IMR-90 (cell line): Measurements from ENCODE around the gene CITED2.

Source experiments
- CEBPB ChIP-seq: IDR thresholded peaks from 2 replicates; pipeline ENCODE4 v1.6.1; 2012; ENCODE audit warnings: low read depth, low read length, improper control_type of control experiment
- POLR2A ChIP-seq: IDR thresholded peaks from 2 replicates; pipeline ENCODE4 v1.6.1; 2012; ENCODE audit warnings: mild to moderate bottlenecking, low read depth, low read length
- RCOR1 ChIP-seq: IDR thresholded peaks from 2 replicates; pipeline ENCODE4 v1.6.1; 2012; ENCODE audit warnings: mild to moderate bottlenecking, low read length, improper control_type of control experiment; ENCODE audit not compliant: insufficient replicate concordance
- SMC3 ChIP-seq: fragments of 150-350 bp; IDR thresholded peaks from 2 replicates; pipeline ENCODE4 v1.6.1; 2016; ENCODE audit warnings: low read depth, mild to moderate bottlenecking, antibody characterized with exemption, low read length, moderate library complexity
- TF ChIP-seq, protein P1 (sequence below): conservative IDR thresholded peaks from 2 replicates; pipeline ENCODE4 v1.5.1; 2012; ENCODE audit warnings: mild to moderate bottlenecking, low read depth, low read length, improper control_type of control experiment
- TF ChIP-seq, protein P2 (sequence below): fragments of 150-350 bp; IDR thresholded peaks from 2 replicates; pipeline ENCODE4 v1.6.1; 2017; ENCODE audit warnings: mild to moderate bottlenecking, antibody characterized with exemption, low read length, low read depth

DNA sequence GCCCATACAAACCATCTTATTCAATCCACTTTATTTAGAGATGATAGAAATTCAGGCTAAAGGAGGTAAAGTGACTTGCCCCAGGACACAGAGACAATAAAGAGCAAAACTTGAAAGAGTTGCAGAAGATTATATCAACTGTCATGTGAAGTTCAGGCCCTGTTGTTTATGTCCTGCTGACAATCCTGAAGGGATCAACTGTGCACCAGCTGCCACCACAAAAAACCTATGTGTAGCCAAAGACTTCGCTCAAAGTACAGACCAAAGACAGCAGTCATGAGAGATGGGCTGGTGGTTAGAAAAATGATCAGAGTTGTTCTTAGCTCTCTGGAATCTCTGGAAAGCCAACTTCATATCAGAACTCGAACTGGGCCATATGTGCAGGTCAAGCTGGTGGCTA lies 16.0 kb upstream of the CITED2 start:
- TF ChIP-seq, protein P1, sequence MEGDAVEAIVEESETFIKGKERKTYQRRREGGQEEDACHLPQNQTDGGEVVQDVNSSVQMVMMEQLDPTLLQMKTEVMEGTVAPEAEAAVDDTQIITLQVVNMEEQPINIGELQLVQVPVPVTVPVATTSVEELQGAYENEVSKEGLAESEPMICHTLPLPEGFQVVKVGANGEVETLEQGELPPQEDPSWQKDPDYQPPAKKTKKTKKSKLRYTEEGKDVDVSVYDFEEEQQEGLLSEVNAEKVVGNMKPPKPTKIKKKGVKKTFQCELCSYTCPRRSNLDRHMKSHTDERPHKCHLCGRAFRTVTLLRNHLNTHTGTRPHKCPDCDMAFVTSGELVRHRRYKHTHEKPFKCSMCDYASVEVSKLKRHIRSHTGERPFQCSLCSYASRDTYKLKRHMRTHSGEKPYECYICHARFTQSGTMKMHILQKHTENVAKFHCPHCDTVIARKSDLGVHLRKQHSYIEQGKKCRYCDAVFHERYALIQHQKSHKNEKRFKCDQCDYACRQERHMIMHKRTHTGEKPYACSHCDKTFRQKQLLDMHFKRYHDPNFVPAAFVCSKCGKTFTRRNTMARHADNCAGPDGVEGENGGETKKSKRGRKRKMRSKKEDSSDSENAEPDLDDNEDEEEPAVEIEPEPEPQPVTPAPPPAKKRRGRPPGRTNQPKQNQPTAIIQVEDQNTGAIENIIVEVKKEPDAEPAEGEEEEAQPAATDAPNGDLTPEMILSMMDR: no peak
- TF ChIP-seq POLR2A (no peak), CEBPB (no peak), SMC3 (no peak), RCOR1 (no peak)
- TF ChIP-seq, protein P2, sequence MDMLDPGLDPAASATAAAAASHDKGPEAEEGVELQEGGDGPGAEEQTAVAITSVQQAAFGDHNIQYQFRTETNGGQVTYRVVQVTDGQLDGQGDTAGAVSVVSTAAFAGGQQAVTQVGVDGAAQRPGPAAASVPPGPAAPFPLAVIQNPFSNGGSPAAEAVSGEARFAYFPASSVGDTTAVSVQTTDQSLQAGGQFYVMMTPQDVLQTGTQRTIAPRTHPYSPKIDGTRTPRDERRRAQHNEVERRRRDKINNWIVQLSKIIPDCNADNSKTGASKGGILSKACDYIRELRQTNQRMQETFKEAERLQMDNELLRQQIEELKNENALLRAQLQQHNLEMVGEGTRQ: no peak
